SK-N-SH treated with all-trans-retinoic acid at 6 μM for 48 hours (cell line): Measurements from ENCODE around the gene ALMS1.

ENCODE experiments used
- ATAC-seq: fragments of 200-7000 bp; cut with Tn5 transposase; 3 replicates; pipeline ENCODE4 v1.9.1; 2020; ENCODE audit warnings: mild to moderate bottlenecking, moderate library complexity
- ARNTL ChIP-seq: fragments of 450-650 bp; formaldehyde crosslinking; IDR thresholded peaks from 2 replicates; pipeline ENCODE4 v1.5.0; 2020; ENCODE audit warnings: low read depth, mild to moderate bottlenecking, moderate library complexity, borderline replicate concordance
- CREB5 ChIP-seq: fragments of 250-450 bp; sonication (Bioruptor Pico); IDR thresholded peaks from 2 replicates; pipeline ENCODE4 v1.5.1; 2020; ENCODE audit warnings: low read depth, mild to moderate bottlenecking, moderate library complexity
- CSDC2 ChIP-seq: fragments of 250-450 bp; sonication (Bioruptor Pico); IDR thresholded peaks from 2 replicates; pipeline ENCODE4 v1.5.0; 2020; ENCODE audit warnings: mild to moderate bottlenecking, moderate library complexity
- CSRNP3 ChIP-seq: fragments of 250-450 bp; sonication (Bioruptor Pico); IDR thresholded peaks from 2 replicates; pipeline ENCODE4 v1.5.1; 2021; ENCODE audit warnings: mild to moderate bottlenecking, moderate library complexity
- ESRRG ChIP-seq: fragments of 250-450 bp; sonication (Bioruptor Pico); IDR thresholded peaks from 2 replicates; pipeline ENCODE4 v1.6.1; 2021; ENCODE audit warnings: mild to moderate bottlenecking
- GLIS3 ChIP-seq: fragments of 250-450 bp; sonication (Bioruptor Pico); IDR thresholded peaks from 2 replicates; pipeline ENCODE4 v1.5.0; 2020; ENCODE audit warnings: mild to moderate bottlenecking, moderate library complexity
- ISL1 ChIP-seq: fragments of 250-450 bp; sonication (Bioruptor Pico); IDR thresholded peaks from 2 replicates; pipeline ENCODE4 v2.1.2; 2022; ENCODE audit warnings: mild to moderate bottlenecking, moderate library complexity
- OSR1 ChIP-seq: fragments of 250-450 bp; sonication (Bioruptor Pico); IDR thresholded peaks from 2 replicates; pipeline ENCODE4 v1.8.0; 2022; ENCODE audit warnings: moderate library complexity, mild to moderate bottlenecking, inconsistent platforms
- PATZ1 ChIP-seq: fragments of 250-450 bp; sonication (Bioruptor Pico); IDR thresholded peaks from 2 replicates; pipeline ENCODE4 v1.8.0; 2020; ENCODE audit warnings: mild to moderate bottlenecking, moderate library complexity, borderline replicate concordance
- POU6F1 ChIP-seq: fragments of 250-450 bp; sonication (Bioruptor Pico); IDR thresholded peaks from 2 replicates; pipeline ENCODE4 v1.8.0; 2021; ENCODE audit warnings: low read depth, mild to moderate bottlenecking, moderate library complexity, borderline replicate concordance
- PPARA ChIP-seq: fragments of 250-450 bp; sonication (Bioruptor Pico); IDR thresholded peaks from 2 replicates; pipeline ENCODE4 v1.5.0; 2020; ENCODE audit warnings: mild to moderate bottlenecking, borderline replicate concordance
- RARB ChIP-seq: fragments of 250-450 bp; sonication (Bioruptor Pico); IDR thresholded peaks from 2 replicates; pipeline ENCODE4 v1.8.0; 2021; ENCODE audit warnings: mild to moderate bottlenecking, moderate library complexity
- TCF4 ChIP-seq: fragments of 250-450 bp; sonication (Bioruptor Pico); IDR thresholded peaks from 2 replicates; pipeline ENCODE4 v1.8.0; 2021; ENCODE audit warnings: mild to moderate bottlenecking, moderate library complexity, borderline replicate concordance
- TOX ChIP-seq: fragments of 250-450 bp; sonication (Bioruptor Pico); IDR thresholded peaks from 2 replicates; pipeline ENCODE4 v1.8.0; 2021; ENCODE audit warnings: mild to moderate bottlenecking, moderate library complexity, borderline replicate concordance
- TSHZ2 ChIP-seq: fragments of 250-450 bp; sonication (Bioruptor Pico); IDR thresholded peaks from 2 replicates; pipeline ENCODE4 v1.5.0; 2020; ENCODE audit warnings: mild to moderate bottlenecking, moderate library complexity
- ZC3H10 ChIP-seq: fragments of 250-450 bp; sonication (Bioruptor Pico); IDR thresholded peaks from 2 replicates; pipeline ENCODE4 v1.5.1; 2021; ENCODE audit warnings: mild to moderate bottlenecking, moderate library complexity
- ZFP3 ChIP-seq: fragments of 250-450 bp; sonication (Bioruptor Pico); IDR thresholded peaks from 2 replicates; pipeline ENCODE4 v1.5.0; 2020; ENCODE audit warnings: mild to moderate bottlenecking, moderate library complexity
- ZFP30 ChIP-seq: fragments of 450-650 bp; formaldehyde crosslinking; IDR thresholded peaks from 2 replicates; pipeline ENCODE4 v1.5.0; 2022; ENCODE audit warnings: mild to moderate bottlenecking, moderate library complexity
- ZNF565 ChIP-seq: fragments of 450-650 bp; formaldehyde crosslinking; conservative IDR thresholded peaks from 2 replicates; pipeline ENCODE4 v1.5.0; 2020; ENCODE audit warnings: low read depth, mild to moderate bottlenecking, moderate library complexity
- ZNF70 ChIP-seq: fragments of 450-650 bp; formaldehyde crosslinking; IDR thresholded peaks from 2 replicates; pipeline ENCODE4 v1.5.0; 2020; ENCODE audit warnings: mild to moderate bottlenecking, moderate library complexity

Gene ALMS1

GRCh38 chr2:73385123-73385503, 523 bp upstream of the ALMS1 start:
- ATAC-seq = no peak

GRCh38 chr2:73386342-73386868, 769 bp downstream of the ALMS1 start:
- ATAC-seq = peak; percentile 36

More at GRCh38 chr2:73385123-73385503, 523 bp upstream of the ALMS1 start:
- TF ChIP-seq ZFP3 (CRISPR knock-in tag) (no peak), RARB (no peak), CSRNP3 (CRISPR knock-in tag) (no peak), ZFP30 (CRISPR knock-in tag) (no peak), TSHZ2 (CRISPR knock-in tag) (no peak), OSR1 (CRISPR knock-in tag) (no peak), ARNTL (no peak), ZNF565 (CRISPR knock-in tag) (no peak), PPARA (CRISPR knock-in tag) (no peak), ISL1 (CRISPR knock-in tag) (no peak), ESRRG (CRISPR knock-in tag) (no peak), ZNF70 (CRISPR knock-in tag) (no peak), TCF4 (CRISPR knock-in tag) (no peak), CREB5 (CRISPR knock-in tag) (no peak), ZC3H10 (CRISPR knock-in tag) (no peak), GLIS3 (CRISPR knock-in tag) (no peak), CSDC2 (CRISPR knock-in tag) (no peak), PATZ1 (CRISPR knock-in tag) (no peak), TOX (CRISPR knock-in tag) (no peak)

More at GRCh38 chr2:73386342-73386868, 769 bp downstream of the ALMS1 start:
- TF ChIP-seq ZNF70 (CRISPR knock-in tag) (no peak), CSRNP3 (CRISPR knock-in tag) (no peak), ZFP3 (CRISPR knock-in tag) (no peak), PATZ1 (CRISPR knock-in tag) (no peak), ESRRG (CRISPR knock-in tag) (no peak), TCF4 (CRISPR knock-in tag) (no peak), POU6F1 (CRISPR knock-in tag) (no peak)
- TF ChIP-seq, all 23 proteins: peak for 0
